ENCODE data around the gene IL12B.
A peak's percentile ranks its signal among the peaks of the same experiment; 100 is the strongest.
"Not testable (repeated sequence)": the region's sequence is repeated elsewhere in the genome, so short reads cannot be mapped to it uniquely, and the experiment has no call there.

The IL12B gene

GRCh38 chr5:159333545-159333925 lies 3.2 kb upstream of the IL12B start:
- DNase-seq (ENCODE audit: low read depth in 3 of 3, low spot score in 1 of 3), result no peak

GRCh38 chr5:159332800-159333544 lies 2.7 kb upstream of the IL12B start:
- DNase-seq (ENCODE audit: low read depth in 3 of 3, low spot score in 1 of 3), result no peak

- peak in 2 of 3 donors; percentile 48 to 73 for DNase-seq (ENCODE audit: low read depth in 3 of 3, low spot score in 1 of 3)
These were observed 1.0 kb upstream of the IL12B start for GRCh38 chr5:159331093-159331973.

- no peak for DNase-seq (ENCODE audit: low read depth in 3 of 3, low spot score in 1 of 3)
These were observed 5.3 kb downstream of the IL12B start for GRCh38 chr5:159324986-159325385.

GRCh38 chr5:159324102-159324755 lies 6.1 kb downstream of the IL12B start:
- no peak for DNase-seq (ENCODE audit: low read depth in 3 of 3, low spot score in 1 of 3)

- no peak for DNase-seq (ENCODE audit: low read depth in 3 of 3, low spot score in 1 of 3)
These were observed 8.1 kb downstream of the IL12B start for GRCh38 chr5:159322180-159322579.

- DNase-seq (ENCODE audit: low read depth in 3 of 3, low spot score in 1 of 3), result no peak
These were observed 10.5 kb downstream of the IL12B start for GRCh38 chr5:159319832-159320231.

GRCh38 chr5:159319363-159319762 lies 10.9 kb downstream of the IL12B start:
- DNase-seq (ENCODE audit: low read depth in 3 of 3, low spot score in 1 of 3), result no peak

GRCh38 chr5:159318448-159318847 lies 11.8 kb downstream of the IL12B start:
- no peak for DNase-seq (ENCODE audit: low read depth in 3 of 3, low spot score in 1 of 3)

- no peak for DNase-seq (ENCODE audit: low read depth in 3 of 3, low spot score in 1 of 3)
These were observed 12.4 kb downstream of the IL12B start for GRCh38 chr5:159317849-159318248.

GRCh38 chr5:159316519-159317383 lies 13.5 kb downstream of the IL12B start:
- DNase-seq (ENCODE audit: low read depth in 3 of 3, low spot score in 1 of 3), result no peak

- no peak for DNase-seq (ENCODE audit: low read depth in 3 of 3, low spot score in 1 of 3)
These were observed 17.1 kb downstream of the IL12B start for GRCh38 chr5:159313197-159313596.

GRCh38 chr5:159311063-159311462 lies 19.2 kb downstream of the IL12B start:
- no peak for DNase-seq (ENCODE audit: low read depth in 3 of 3, low spot score in 1 of 3)

GRCh38 chr5:159310511-159310910 lies 19.8 kb downstream of the IL12B start:
- DNase-seq (ENCODE audit: low read depth in 3 of 3, low spot score in 1 of 3), result peak in 1 of 3 donors; percentile 7

GRCh38 chr5:159309689-159310433 lies 20.4 kb downstream of the IL12B start:
- DNase-seq (ENCODE audit: low read depth in 3 of 3, low spot score in 1 of 3), result no peak

GRCh38 chr5:159304961-159305595 lies 25.2 kb downstream of the IL12B start:
- no peak for DNase-seq (ENCODE audit: low read depth in 3 of 3, low spot score in 1 of 3)

GRCh38 chr5:159303286-159303685 lies 27.0 kb downstream of the IL12B start:
- no peak for DNase-seq (ENCODE audit: low read depth in 3 of 3, low spot score in 1 of 3)

GRCh38 chr5:159301929-159302860 lies 28.1 kb downstream of the IL12B start:
- DNase-seq (ENCODE audit: low read depth in 3 of 3, low spot score in 1 of 3), result not testable (repeated sequence)

GRCh38 chr5:159301466-159301865 lies 28.8 kb downstream of the IL12B start:
- DNase-seq (ENCODE audit: low read depth in 3 of 3, low spot score in 1 of 3), result no peak
